Tibial artery (tissue), 4 donors: Measurements from ENCODE around the gene MX2.

Source experiments
- DNase-seq, 2 donors: peaks; one replicate each; pipeline ENCODE4 v3.0.0-alpha.2; 2019
- H3K27ac ChIP-seq, 2 donors: fragments of 200-600 bp; sonication (generic) in 1 of 2; 1 replicate in 1 of 2; 2 replicates in 1 of 2; pipeline ENCODE4 v1.5.1; 2018 to 2019; ENCODE audit warnings: mild to moderate bottlenecking in 1 of 2
- H3K27me3 ChIP-seq, 2 donors: fragments of 200-600 bp; sonication (generic) in 1 of 2; one replicate each; pipeline versions ENCODE4 v1.5.1 to v1.6.0; 2016 to 2019
- H3K36me3 ChIP-seq, 3 donors: fragments of 200-600 bp; sonication (generic) in 2 of 3; one replicate each; pipeline ENCODE4 v1.5.1; 2016 to 2019; ENCODE audit warnings: mild to moderate bottlenecking in 2 of 3
- H3K4me1 ChIP-seq, 4 donors: fragments of 200-600 bp; sonication (generic) in 2 of 4; 1 replicate in 3 of 4; 2 replicates in 1 of 4; pipeline ENCODE4 v1.5.1; 2016 to 2019
- H3K4me3 ChIP-seq, 2 donors: fragments of 200-600 bp; sonication (generic) in 1 of 2; 1 replicate in 1 of 2; 2 replicates in 1 of 2; pipeline ENCODE4 v1.5.1; 2018 to 2019; ENCODE audit warnings: mild to moderate bottlenecking in 2 of 2
- H3K9me3 ChIP-seq, 3 donors: fragments of 200-600 bp; sonication (generic) in 1 of 3; one replicate each; pipeline ENCODE4 v1.5.1; 2016 to 2019
- CTCF ChIP-seq, 2 experiments: fragments of 200-600 bp in 1 of 2; fragments of 450-650 bp in 1 of 2; IDR thresholded peaks; one replicate each; pipeline ENCODE4 v1.5.1; 2017 to 2019; ENCODE audit warnings: antibody characterized with exemption in 2 of 2, mild to moderate bottlenecking in 1 of 2, moderate library complexity in 1 of 2
- intact Hi-C: fragments of 100-400 bp; cut with DNase I; formaldehyde crosslinking; loops from one replicate; pipeline ENCODE4 v1.15.0; 2023; ENCODE audit warnings: low total_unique reads

Gene MX2

GRCh38 chr21:41373253-41373652 is 11.4 kb downstream of the MX2 start:
- intact Hi-C loops, result no loop called here
- Histone ChIP-seq H3K27ac (no peak overlapping the region), H3K27me3 (no peaks in the 10 kb centered on the region), H3K4me3 (no peak overlapping the region), H3K9me3 (no peaks in the 10 kb centered on the region), H3K36me3 (peaks cover 0 to 12% (median 5%) of the 10 kb centered on the region in 3 donors), H3K4me1 (peaks cover 0 to 13% (median 11%) of the 10 kb centered on the region in 4 donors)
- no peak for TF ChIP-seq CTCF (IDR thresholded peaks at IDR 0.05)
- peak in 1 of 2 donors; percentile 48 for DNase-seq

GRCh38 chr21:41373763-41374162 is 11.9 kb downstream of the MX2 start:
- Histone ChIP-seq H3K36me3 (peaks cover 0 to 12% (median 5%) of the 10 kb centered on the region in 3 donors), H3K9me3 (no peaks in the 10 kb centered on the region), H3K27me3 (no peaks in the 10 kb centered on the region), H3K4me3 (no peak overlapping the region), H3K4me1 (peaks cover 0 to 12% (median 11%) of the 10 kb centered on the region in 4 donors), H3K27ac (no peak overlapping the region)
- TF ChIP-seq CTCF (IDR thresholded peaks at IDR 0.05), result no peak
- DNase-seq, result peak in 1 of 2 donors; percentile 35
- intact Hi-C loops, result no loop called here

GRCh38 chr21:41374177-41374712 is 12.4 kb downstream of the MX2 start:
- intact Hi-C loops, result no loop called here
- no peak for TF ChIP-seq CTCF (IDR thresholded peaks at IDR 0.05)

GRCh38 chr21:41374867-41375533 is 13.2 kb downstream of the MX2 start:
- H3K9me3 ChIP-seq, result no peaks in the 10 kb centered on the region
- no peak overlapping the region for H3K4me3 ChIP-seq
- no peak for TF ChIP-seq CTCF (IDR thresholded peaks at IDR 0.05)
- peaks cover 0 to 12% (median 5%) of the 10 kb centered on the region in 3 donors for H3K36me3 ChIP-seq
- H3K27me3 ChIP-seq, result no peaks in the 10 kb centered on the region
- intact Hi-C loops, result no loop called here
- peak in 1 of 2 donors; percentile 48 for DNase-seq
- no peak overlapping the region for H3K27ac ChIP-seq
- peaks cover 0 to 2% (median 0%) of the 10 kb centered on the region in 4 donors for H3K4me1 ChIP-seq

More at GRCh38 chr21:41374177-41374712, 12.4 kb downstream of the MX2 start:
- no peaks in the 10 kb centered on the region for H3K27me3 ChIP-seq
- H3K4me1 ChIP-seq, result peaks cover 0 to 9% (median 7%) of the 10 kb centered on the region in 4 donors
- no peak overlapping the region for H3K4me3 ChIP-seq
- H3K27ac ChIP-seq, result no peak overlapping the region
- no peaks in the 10 kb centered on the region for H3K9me3 ChIP-seq
- peaks cover 0 to 12% (median 5%) of the 10 kb centered on the region in 3 donors for H3K36me3 ChIP-seq
- peak in 1 of 2 donors; percentile 41 for DNase-seq

- Histone ChIP-seq H3K4me3 (no peak overlapping the region), H3K4me1 (no peaks in the 10 kb centered on the region), H3K9me3 (no peaks in the 10 kb centered on the region), H3K27me3 (no peaks in the 10 kb centered on the region), H3K27ac (no peak overlapping the region), H3K36me3 (peaks cover 0 to 12% (median 12%) of the 10 kb centered on the region in 3 donors)
- intact Hi-C loops, result no loop called here
- TF ChIP-seq CTCF (IDR thresholded peaks at IDR 0.05), result no peak
- no peak for DNase-seq
Observed at GRCh38 chr21:41375875-41376274, 14.0 kb downstream of the MX2 start.
